Pancreas (tissue), 10 donors: ENCODE measurements around the gene SUPT5H. TPM values are rescaled to one million over a fixed set of nuclear protein-coding genes. Genes with fewer than 3 reads are reported as not detected.
A peak's percentile ranks its signal among the peaks of the same experiment; 100 is the strongest.
"Not testable (repeated sequence)": the region's sequence is repeated elsewhere in the genome, so short reads cannot be mapped to it uniquely, and the experiment has no call there.

Experiments used
- ATAC-seq, 4 donors: fragments of 200-7000 bp; cut with Tn5 transposase; one replicate each; pipeline versions ENCODE4 v1.8.0 to v1.9.1; 2020; ENCODE audit warnings: mild to moderate bottlenecking in 4 of 4, moderate library complexity in 4 of 4
- DNase-seq, 6 donors: peaks; one replicate each; pipeline ENCODE4 v3.0.0-alpha.2; 2020
- FAIRE-seq: peaks from 2 replicates; lab custom pipeline; 2012; peaks lifted over from hg19 to GRCh38; lab: Jason Lieb, UNC
- H3K27ac ChIP-seq, 4 donors: fragments of 200-600 bp; sonication (generic); 1 replicate in 3 of 4; 2 replicates in 1 of 4; pipeline versions ENCODE4 v1.5.0 to v1.8.0; 2020
- H3K27me3 ChIP-seq, 4 donors: fragments of 200-600 bp; one replicate each; pipeline ENCODE4 v1.8.0; 2021
- H3K36me3 ChIP-seq, 3 donors: fragments of 200-600 bp; sonication (generic) in 1 of 3; one replicate each; pipeline versions ENCODE4 v1.5.0 to v1.8.0; 2020 to 2021
- H3K4me1 ChIP-seq, 3 donors: fragments of 200-600 bp; one replicate each; pipeline ENCODE4 v1.8.0; 2021
- H3K4me3 ChIP-seq, 4 donors: fragments of 200-600 bp; sonication (generic) in 2 of 4; one replicate each; pipeline versions ENCODE4 v1.5.0 to v1.8.0; 2020 to 2021
- H3K9me3 ChIP-seq, 4 donors: fragments of 200-600 bp; one replicate each; pipeline ENCODE4 v1.8.0; 2021
- WGBS, 2 donors: extraction: QIAGEN DNeasy Blood & Tissue Kit; methylation state at CpG; one replicate each; pipeline ENCODE4 v1.1.7; 2013; 5-methylcytosine and 5-hydroxymethylcytosine counted together
- intact Hi-C, 3 donors: fragments of 100-400 bp; cut with DNase I; formaldehyde crosslinking; loops; one replicate each; pipeline versions ENCODE4 v1.11.1 to v1.14.2; 2022
- polyA plus RNA-seq, 2 donors: library from polyadenylated mRNA; stranded (reverse); fragments of 200-250 nt; gene quantifications; one replicate each; pipeline ENCODE4 v1.2.3, GENCODE V29; 2013
- total RNA-seq, 6 donors: library from RNA; stranded (reverse); fragmentation: NEBNext Ultra II Directional in 4 of 6; extraction: Animal tissue kit (Norgen Biotek cat#: 25700) in 4 of 6; gene quantifications; one replicate each; pipeline versions ENCODE4 v1.2.1 to v1.2.4, GENCODE V29; 2021 to 2023
- TF ChIP-seq, protein P1 (sequence below), 4 donors: fragments of 200-600 bp; sonication (generic) in 3 of 4; IDR thresholded peaks; one replicate each; pipeline versions ENCODE4 v1.5.0 to v1.8.0; 2021; ENCODE audit warnings: antibody characterized with exemption in 4 of 4
- donor health status: healthy with polysubstance abuse.
- donor health status: DM: no; HTN: no; CAD: no; lungs with moderate emphysema.
- donor health status: DM: no; HTN: no; CAD: no.
- donor health status: control.
- donor health status: control.
- donor health status: Bipolar disorder and iron deficiency.
- donor health status: DM: yes; HTN: yes; CAD: no.
- donor health status: DM: no; HTN: no; CAD: no.
- donor health status: DM: no; HTN: no; CAD: no.
- donor health status: DM: yes; HTN: yes; CAD: no.

Gene SUPT5H
- total and polyA plus RNA-seq, 8 donors: 49.3 to 229 (median 60.7) TPM

- no peak for FAIRE-seq
- Histone ChIP-seq H3K27me3 (no peaks in the 10 kb centered on the region), H3K27ac (no peak overlapping the region), H3K4me1 (no peaks in the 10 kb centered on the region), H3K36me3 (peaks cover 4 to 63% (median 55%) of the 10 kb centered on the region in 3 donors), H3K4me3 (no peak overlapping the region), H3K9me3 (no peaks in the 10 kb centered on the region)
- intact Hi-C loops: no loop called here
- peak; percentile 59 to 81 (median 73) for ATAC-seq
- 53 to 55% methylated on average over 9 of the region's 9 CpGs for WGBS, 2 donors
- DNase-seq: peak; percentile 30 to 84 (median 64)
- TF ChIP-seq, protein P1, sequence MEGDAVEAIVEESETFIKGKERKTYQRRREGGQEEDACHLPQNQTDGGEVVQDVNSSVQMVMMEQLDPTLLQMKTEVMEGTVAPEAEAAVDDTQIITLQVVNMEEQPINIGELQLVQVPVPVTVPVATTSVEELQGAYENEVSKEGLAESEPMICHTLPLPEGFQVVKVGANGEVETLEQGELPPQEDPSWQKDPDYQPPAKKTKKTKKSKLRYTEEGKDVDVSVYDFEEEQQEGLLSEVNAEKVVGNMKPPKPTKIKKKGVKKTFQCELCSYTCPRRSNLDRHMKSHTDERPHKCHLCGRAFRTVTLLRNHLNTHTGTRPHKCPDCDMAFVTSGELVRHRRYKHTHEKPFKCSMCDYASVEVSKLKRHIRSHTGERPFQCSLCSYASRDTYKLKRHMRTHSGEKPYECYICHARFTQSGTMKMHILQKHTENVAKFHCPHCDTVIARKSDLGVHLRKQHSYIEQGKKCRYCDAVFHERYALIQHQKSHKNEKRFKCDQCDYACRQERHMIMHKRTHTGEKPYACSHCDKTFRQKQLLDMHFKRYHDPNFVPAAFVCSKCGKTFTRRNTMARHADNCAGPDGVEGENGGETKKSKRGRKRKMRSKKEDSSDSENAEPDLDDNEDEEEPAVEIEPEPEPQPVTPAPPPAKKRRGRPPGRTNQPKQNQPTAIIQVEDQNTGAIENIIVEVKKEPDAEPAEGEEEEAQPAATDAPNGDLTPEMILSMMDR (IDR thresholded peaks at IDR 0.05): peak; percentile 30 to 67 (median 50)
Measured at GRCh38 chr19:39474139-39474620, 28.8 kb downstream of the SUPT5H start.

DNA sequence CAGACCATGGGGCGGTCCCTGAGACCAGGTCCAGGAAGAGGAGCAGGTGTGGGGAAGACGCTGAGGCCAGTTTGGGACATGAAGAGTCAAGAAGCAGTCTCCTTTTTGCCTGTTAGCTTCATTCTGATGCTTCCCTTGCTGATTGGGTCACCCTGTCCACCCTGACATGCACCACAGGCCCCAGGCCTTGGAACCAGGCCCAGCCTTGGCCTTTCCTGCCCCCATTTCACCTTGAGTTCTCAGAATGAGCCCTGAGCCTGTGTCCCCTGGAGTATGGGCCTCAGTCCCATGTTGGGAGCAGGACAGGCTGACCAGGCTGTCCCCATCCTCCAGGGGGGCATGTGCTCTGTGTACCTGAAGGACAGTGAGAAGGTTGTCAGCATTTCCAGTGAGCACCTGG is 30.4 kb downstream of the SUPT5H start:
- DNase-seq (no peak), FAIRE-seq (no peak), ATAC-seq (no peak)
- no peak overlapping the region for H3K4me3 ChIP-seq
- no peaks in the 10 kb centered on the region for H3K9me3 ChIP-seq
- TF ChIP-seq, protein P1 (IDR thresholded peaks at IDR 0.05): no peak
- no peaks in the 10 kb centered on the region for H3K27me3 ChIP-seq
- no peaks in the 10 kb centered on the region for H3K4me1 ChIP-seq
- peaks cover 4 to 47% (median 40%) of the 10 kb centered on the region in 3 donors for H3K36me3 ChIP-seq
- WGBS, 2 donors: 95 to 100% methylated on average over 2 of the region's 2 CpGs
- intact Hi-C loops: no loop called here
- H3K27ac ChIP-seq: no peak overlapping the region

DNA sequence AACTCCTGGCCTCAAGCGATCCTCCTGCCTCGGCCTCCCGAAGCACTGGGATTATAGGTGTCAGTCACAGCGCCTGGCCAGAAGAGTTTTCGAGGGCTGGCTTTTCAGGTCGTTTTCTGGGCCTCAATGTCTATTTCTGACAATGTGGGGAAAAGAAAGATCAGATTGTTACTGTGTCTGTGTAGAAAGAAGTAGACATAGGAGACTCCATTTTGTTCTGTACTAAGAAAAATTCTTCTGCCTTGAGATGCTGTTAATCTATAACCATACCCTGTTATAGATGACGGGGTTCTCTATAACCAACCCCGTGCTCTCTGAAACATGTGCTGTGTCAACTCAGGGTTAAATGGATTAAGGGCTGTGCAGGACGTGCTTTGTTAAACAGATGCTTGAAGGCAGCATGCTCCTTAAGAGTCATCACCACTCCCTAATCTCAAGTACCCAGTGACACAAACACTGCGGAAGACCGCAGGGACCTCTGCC is 34.0 kb downstream of the SUPT5H start:
- H3K9me3 ChIP-seq, FAIRE-seq, ATAC-seq, intact Hi-C loops, DNase-seq, H3K4me1 ChIP-seq, H3K4me3 ChIP-seq, H3K27ac ChIP-seq, H3K27me3 ChIP-seq: not testable (repeated sequence)
- WGBS, 2 donors: 71 to 75% methylated on average over 11 of the region's 11 CpGs
- H3K36me3 ChIP-seq: peaks cover 0 to 14% (median 6%) of the 10 kb centered on the region in 3 donors

GRCh38 chr19:39479916-39480315 is 34.5 kb downstream of the SUPT5H start:
- peaks cover 0 to 8% (median 8%) of the 10 kb centered on the region in 3 donors for H3K4me1 ChIP-seq
- DNase-seq (no peak), FAIRE-seq (no peak), ATAC-seq (no peak)
- peaks cover 0 to 9% (median under 1%) of the 10 kb centered on the region in 3 donors for H3K36me3 ChIP-seq
- 47% methylated on average over 10 of the region's 10 CpGs for WGBS, 2 donors
- no peaks in the 10 kb centered on the region for H3K9me3 ChIP-seq
- peak overlapping the region in 2 of 4 donors; percentile 82 to 99 for H3K4me3 ChIP-seq
- intact Hi-C loops: no loop called here
- H3K27ac ChIP-seq: peak overlapping the region in 2 of 4 donors; percentile 31 to 73
- TF ChIP-seq, protein P1 (IDR thresholded peaks at IDR 0.05): no peak
- H3K27me3 ChIP-seq: no peaks in the 10 kb centered on the region

DNA sequence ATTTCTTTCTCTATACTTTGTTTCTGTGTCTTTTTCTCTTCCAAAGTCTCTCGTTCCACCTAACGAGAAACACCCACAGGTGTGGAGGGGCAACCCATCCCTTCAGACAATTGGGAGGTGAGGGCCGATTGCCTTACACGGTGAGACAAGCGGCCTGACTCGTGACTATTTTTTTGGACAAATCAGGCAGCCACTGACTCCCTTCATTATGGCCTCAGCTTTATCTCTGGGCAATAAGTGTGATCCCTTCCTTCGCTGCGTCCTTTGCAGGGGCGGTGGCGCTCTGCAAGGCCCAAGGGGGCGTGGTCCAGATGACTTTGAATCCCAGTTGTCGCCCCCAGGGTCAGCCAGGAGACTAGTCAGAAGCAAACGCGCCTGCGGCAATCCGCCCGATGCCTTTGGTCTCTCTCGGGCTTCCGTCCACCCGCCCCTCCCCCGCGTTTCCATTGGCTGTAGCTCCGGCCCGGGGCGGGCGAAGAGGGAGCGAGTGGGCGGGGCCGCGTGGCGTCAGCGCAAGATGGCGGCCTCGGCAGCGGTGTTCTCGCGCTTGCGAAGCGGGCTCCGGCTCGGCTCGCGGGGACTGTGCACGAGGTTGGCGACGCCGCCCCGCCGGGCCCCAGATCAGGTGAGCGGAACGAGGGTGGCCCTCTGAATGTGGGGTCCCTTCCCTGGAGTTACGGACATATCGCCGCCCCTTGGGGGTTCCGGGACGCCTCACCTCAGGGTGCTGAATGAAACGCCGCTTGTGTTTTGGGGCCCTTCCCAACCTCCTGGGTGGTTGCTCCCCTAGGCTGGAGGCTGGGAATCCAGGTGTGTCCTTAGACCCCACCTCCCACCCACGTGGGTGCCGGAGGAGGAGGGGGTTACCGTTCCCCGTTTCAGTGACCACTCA is 35.2 kb downstream of the SUPT5H start, which contains the start of gene TIMM50:
Gene TIMM50 (plus strand): TSS at position 502 of the 892 bp plus-strand sequence. CDS start 16 bp downstream, at position 518.
- WGBS, 2 donors: 1% methylated on average over 60 to 62 of the region's 62 CpGs
- intact Hi-C loops: no loop called here
- DNase-seq (peak; percentile 95 to 99 (median 98)), FAIRE-seq (no peak), ATAC-seq (peak; percentile 99 to 100 (median 100))
- Histone ChIP-seq H3K4me1 (peaks cover 0 to 8% (median 8%) of the 10 kb centered on the region in 3 donors), H3K27me3 (no peaks in the 10 kb centered on the region), H3K9me3 (no peaks in the 10 kb centered on the region), H3K4me3 (peak within 1 kb of the TSS; percentile 82 to 99 (median 92)), H3K27ac (peak within 1 kb of the TSS; percentile 31 to 73 (median 60)), H3K36me3 (peaks cover 0 to 7% (median 0%) of the 10 kb centered on the region in 3 donors)
- TF ChIP-seq, protein P1 (IDR thresholded peaks at IDR 0.05): no peak
